HG02678 (cell line): ENCODE measurements around the gene SLC35F3.
"Not testable (repeated sequence)": the region's sequence is repeated elsewhere in the genome, so short reads cannot be mapped to it uniquely, and the experiment has no call there.

ENCODE experiments used
- ATAC-seq: cut with Tn5 transposase; IDR thresholded peaks from one replicate; pipeline ENCODE4 v1.9.1; 2021; ENCODE audit warnings: mild to moderate bottlenecking, moderate library complexity; ENCODE audit not compliant: unreplicated experiment

Gene SLC35F3

DNA sequence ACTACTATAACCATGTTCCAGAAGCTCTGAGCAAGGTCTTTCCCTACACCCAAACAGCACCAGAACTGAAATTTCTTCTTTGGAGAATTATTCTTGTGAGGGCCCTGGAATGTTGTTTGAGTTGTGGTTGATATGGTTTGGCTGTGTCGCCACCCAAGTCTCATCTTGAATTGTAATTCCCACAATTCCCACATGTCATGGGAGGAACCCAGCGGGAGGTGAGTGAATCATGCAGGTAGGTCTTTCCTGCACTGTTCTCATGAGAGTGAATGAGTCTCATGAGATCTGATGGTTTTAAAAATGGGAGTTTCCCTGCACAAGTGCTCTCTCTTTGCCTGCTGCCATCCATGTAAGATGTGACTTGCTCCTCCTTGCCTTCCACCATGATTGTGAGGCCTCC is 272.4 kb downstream of the SLC35F3 start:
- not testable (repeated sequence) for ATAC-seq

DNA sequence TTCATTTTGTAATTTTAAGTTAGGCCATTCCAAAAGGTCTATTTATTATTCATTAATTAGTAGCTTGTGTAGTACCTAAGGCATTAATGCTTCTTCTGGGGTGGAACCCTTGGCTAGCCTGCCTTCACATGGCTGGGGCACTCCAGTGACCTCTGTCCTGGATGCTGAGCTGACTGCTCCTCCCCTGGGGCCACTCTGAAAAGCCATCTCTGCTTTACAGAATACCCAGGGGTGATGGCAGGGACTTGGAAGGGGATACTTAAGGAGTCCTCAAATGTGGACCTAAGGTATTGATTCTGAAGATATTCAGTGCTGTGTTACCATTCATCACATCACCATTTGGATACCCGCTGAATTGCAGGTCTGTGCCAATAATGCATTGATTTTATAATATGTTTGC is 281.0 kb downstream of the SLC35F3 start:
- no peak for ATAC-seq

DNA sequence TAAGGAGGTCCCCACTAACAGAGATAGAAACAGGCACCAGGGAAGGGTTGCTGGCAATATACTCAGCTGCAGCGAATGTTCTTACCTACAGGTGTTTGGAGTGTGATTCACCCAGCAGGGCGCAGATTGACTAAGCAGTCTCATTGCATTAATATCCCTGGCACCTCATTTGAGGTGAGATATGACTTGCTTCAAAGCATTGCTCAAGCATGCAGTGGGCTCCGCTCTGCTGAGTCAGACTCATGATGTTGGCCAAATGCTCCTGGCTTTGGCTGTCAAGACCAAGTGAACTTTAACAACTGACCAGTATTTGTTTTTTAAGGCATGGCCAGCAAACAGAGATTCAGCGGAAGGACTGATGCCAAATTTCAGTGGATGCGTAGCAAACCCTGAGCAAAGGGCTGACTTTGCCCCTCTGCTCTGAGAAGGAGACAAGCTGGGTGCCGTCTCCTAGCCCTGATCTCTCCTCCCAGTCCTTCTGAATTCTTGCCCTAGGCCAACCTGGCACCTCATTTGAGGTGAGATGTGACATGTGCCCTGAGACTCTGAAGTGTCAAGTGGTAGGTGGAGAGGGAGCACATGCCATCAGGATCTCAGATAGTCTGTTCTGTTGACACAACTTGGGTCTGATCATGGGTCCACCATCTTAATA is 281.7 kb downstream of the SLC35F3 start:
- no peak for ATAC-seq

- no peak for ATAC-seq
Measured at GRCh38 chr1:234188454-234188792, 283.9 kb downstream of the SLC35F3 start.

GRCh38 chr1:234197839-234198238 is 293.4 kb downstream of the SLC35F3 start:
- no peak for ATAC-seq

DNA sequence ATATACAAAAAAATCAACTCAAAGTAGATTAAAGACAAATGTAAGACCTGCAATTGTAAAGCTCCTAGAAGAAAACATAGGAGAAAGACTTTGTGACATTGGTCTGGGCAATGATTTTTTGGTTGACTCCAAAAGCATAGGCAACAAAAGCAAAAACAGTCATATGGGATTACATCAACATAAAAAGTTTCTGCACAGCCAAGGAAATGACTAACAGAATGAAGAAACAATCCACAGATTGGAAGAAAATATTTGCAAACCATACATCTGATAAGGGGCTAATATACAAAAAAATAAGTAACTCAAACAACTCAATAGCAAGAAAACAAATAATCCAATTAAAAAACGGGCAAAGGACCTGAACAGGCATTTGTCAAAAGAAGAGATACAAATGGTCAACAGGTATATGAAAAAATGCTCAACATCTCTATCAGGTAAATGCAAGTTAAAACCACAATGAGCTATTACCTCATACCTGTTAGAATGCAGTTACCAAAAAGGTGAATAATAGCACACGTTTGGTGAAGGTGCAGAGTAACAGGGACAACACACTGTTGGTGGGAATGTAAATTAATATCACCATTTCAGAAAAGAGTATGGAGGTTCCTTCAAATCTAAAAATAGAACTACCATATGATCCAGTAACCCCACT is 295.1 kb downstream of the SLC35F3 start:
- ATAC-seq, result no peak

DNA sequence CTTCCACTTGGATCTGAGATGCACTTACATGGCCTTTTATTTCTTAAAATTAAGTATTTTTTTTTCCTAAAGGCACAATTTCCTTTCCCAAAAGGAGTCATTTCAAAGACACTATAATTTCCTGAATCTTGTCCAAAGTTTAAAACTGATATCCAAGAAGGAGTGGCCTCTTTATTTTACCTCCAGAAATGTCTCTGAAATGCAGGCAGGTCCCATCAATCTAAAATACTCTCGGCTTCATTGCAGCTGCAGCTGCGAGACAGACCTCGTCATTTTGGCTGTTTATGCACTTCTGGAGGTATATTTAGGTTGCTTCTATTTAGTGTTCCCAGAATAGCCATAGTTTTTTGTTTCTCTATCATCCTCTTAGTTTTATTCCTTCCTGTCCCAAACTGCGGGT is 296.1 kb downstream of the SLC35F3 start:
- ATAC-seq, result no peak

DNA sequence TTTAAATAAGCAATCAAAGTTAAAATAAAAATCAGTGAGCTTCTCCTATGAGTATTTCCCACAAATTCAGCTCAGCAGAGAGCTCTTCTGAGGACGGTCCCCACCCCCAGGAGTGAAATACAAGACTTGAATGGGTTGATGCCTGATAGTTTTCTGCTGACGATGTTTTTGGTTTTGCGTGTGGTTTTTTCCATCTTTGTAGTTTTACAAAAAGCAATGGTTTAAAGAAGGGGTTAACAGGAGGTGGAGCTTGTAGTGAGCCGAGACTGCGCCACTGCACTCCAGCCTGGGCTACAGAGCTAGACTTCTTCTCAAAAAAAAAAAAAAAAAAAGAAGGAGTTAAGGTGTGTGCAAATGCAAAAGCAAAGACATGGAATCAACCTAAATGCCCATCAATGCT is 297.1 kb downstream of the SLC35F3 start:
- ATAC-seq, result no peak

GRCh38 chr1:234205966-234206365 is 301.5 kb downstream of the SLC35F3 start:
- no peak for ATAC-seq

DNA sequence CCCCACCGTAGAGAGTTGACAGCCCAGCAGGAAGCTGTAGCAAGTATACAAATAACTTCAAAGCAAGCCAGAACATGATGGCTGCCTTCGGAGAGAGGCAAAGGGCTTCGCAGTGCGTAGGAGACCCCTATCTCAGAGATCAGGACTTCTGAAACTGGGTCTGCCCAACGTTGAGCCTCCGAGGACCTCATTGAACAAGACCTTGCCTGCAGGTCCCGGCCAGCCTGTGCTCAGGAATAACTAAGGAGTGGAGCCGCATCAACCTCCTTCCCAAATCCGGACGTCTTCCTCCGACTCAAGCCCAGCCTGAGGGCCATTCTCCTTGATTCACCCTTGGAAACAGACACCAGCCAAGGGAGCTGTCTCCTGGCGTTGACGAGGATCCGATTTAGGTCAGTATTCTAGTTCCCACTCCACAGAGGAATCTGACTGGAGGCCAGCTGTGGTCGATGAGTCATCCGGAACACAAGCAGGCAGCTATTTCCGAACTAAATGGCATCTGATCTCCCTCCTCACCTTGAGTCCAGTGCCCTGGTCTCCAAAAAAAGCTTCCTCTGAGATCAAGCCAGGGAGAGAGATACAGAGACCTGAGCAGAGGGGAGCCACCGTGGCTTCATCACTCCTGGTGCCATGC is 302.3 kb downstream of the SLC35F3 start:
- ATAC-seq, result no peak

GRCh38 chr1:234208351-234208750 is 303.9 kb downstream of the SLC35F3 start:
- no peak for ATAC-seq

GRCh38 chr1:234208791-234209190 is 304.3 kb downstream of the SLC35F3 start:
- ATAC-seq, result no peak

DNA sequence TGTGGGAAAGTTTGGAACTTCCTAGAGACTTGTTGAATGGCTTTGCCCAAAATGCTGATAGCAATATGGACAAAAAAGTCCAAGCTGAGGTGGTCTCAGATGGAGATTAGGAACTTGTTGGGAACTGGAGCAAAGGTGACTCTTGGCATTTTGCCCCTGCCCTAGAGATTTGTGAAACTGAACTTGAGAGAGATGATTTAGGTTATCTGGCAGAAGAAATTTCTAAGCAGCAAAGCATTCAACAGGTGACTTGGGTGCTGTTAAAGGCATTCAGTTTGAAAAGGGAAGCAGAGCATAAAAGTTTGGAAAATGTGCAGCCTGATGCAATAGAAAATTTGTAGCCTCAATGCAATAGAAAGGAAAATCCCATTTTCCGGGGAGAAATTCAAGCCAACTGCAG is 306.0 kb downstream of the SLC35F3 start:
- ATAC-seq, result not testable (repeated sequence)

DNA sequence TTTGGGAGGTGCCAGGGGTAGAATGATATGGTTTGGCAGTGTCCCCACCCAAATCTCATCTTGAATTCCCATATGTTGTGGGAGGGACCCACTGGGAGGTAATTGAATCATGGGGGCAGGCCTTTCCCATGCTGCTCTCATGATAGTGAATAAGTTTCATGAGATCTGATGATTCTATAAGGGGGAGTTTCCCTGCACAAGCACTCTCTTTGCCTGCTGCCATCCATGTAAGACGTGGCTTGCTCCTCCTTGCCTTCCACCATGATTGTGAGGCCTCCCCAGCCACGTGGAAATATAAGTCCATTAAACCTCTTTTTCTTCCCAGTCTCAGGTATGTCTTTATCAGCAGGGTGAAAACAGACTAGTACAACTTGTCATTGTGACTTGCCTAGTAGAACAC is 307.4 kb downstream of the SLC35F3 start:
- not testable (repeated sequence) for ATAC-seq

DNA sequence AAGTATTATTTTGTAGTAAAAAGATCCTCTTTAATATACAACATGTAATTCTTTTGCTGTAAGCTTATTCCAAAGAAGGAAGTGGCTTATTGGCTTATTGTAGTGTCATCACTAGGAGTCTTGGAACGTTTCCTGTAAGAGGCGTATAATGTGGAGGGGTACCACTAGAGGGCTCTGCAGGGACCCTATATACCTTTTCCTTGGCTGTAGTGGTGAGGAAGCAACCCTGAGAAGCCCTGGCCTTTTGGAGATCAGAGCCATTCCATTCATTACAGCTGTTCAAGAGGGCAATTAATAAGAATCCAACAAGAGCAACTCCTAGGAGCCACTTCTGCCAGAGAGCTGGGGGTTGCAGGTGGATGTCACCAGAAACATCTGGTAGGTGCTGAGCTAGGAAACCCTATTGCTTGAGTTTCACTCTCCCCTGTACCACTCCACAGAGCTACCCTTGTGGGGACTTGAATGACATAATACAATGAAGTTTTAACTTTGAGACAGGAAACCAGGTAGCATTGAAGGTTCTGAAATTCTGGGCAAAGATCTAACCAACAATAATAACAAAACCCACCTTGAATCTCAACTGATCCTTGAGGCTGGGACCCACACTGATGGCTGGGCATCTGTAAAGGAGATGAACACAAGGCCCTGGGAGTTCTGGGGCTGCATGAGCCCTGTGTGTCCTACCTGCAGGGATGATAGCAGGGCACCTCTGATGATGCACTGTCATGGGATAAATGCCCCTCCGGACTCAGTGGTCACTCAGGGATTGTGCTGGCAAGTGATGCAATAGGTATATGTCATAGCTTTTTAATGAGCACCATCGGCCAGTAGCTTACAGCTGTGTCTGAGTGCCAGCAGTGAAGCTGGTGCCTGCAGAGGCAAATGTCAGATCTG is 308.5 kb downstream of the SLC35F3 start:
- peak; percentile 46 for ATAC-seq

DNA sequence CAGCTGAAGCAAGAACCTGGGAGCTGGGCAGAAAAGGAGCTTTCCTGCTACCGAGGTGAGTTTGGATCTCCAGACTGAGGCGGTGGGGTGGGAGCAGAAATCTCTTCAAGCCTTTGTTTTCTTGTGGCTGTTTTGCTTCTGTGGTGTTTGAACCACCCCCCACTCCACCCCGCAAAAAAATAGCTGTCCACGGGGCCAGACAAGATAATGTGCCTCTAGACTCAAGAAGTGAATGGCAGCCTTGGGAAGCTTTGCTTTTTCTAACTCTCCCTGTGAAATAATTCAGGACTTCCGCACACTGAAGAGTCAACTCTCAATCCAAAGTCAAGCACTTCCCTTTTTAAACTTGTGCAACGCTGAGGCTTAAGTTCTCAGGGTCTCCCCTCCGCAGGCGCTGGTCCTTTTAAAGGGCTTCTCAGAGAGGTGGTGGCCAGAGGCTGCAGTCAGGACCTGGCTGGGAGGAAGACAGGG is 309.2 kb downstream of the SLC35F3 start:
- no peak for ATAC-seq

- peak; percentile 37 for ATAC-seq
Measured at GRCh38 chr1:234214129-234214910, 309.8 kb downstream of the SLC35F3 start.

GRCh38 chr1:234214911-234215892 is 310.7 kb downstream of the SLC35F3 start:
- ATAC-seq, result no peak

DNA sequence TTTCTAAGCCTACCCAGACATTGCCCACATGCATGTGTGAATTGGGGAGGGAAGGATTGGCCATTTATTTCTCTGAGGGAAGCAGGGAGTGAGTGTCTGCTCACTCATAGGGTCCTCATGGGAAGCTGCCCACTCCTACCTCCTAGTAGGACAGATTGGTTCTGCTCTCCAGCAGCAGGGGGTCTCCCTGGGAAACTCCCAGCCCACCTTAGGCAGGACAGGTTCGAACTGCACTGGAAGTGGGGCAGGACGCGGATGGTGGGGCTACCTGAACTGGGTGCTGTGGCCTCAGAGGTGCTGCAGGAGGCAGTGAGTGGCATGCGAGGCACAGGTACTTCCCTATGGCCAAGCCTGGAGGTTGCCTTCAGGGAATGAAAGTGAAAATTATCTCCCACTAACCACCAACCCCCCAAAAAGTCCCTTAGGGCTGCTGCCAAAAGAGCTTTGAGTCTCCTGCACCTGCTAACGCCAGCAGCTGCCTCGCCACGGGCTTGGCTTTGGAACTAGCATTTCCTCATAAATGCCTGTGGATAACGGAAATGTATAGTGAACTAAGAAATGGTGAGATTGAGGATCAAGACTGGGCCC is 311.7 kb downstream of the SLC35F3 start:
- peak; percentile 46 for ATAC-seq
